Neuronal stem cell (in vitro differentiated cells): ENCODE measurements around the gene PSORS1C2.

Experiments
- DNase-seq: peaks from one replicate; pipeline ENCODE4 v3.0.0-alpha.2; 2013; ENCODE audit warnings: low spot score
- H2AFZ ChIP-seq: one replicate; pipeline ENCODE4 v1.6.1; 2013; ENCODE audit warnings: mild to moderate bottlenecking, low read length, inconsistent platforms
- H2AK5ac ChIP-seq: 2 replicates; pipeline ENCODE4 v1.6.1; 2013; ENCODE audit warnings: low read depth, mild to moderate bottlenecking, inconsistent platforms, low read length, moderate library complexity, mixed read lengths
- H2BK120ac ChIP-seq: 2 replicates; pipeline ENCODE4 v1.6.1; 2013; ENCODE audit warnings: low read depth, mild to moderate bottlenecking, inconsistent platforms, low read length, moderate library complexity, mixed read lengths
- H2BK12ac ChIP-seq: one replicate; pipeline ENCODE4 v1.6.1; 2013; ENCODE audit warnings: low read length, inconsistent platforms
- H2BK15ac ChIP-seq: 2 replicates; pipeline ENCODE4 v1.6.1; 2013; ENCODE audit warnings: mild to moderate bottlenecking, low read length, inconsistent platforms, mixed read lengths
- H2BK5ac ChIP-seq: one replicate; pipeline ENCODE4 v1.6.1; 2013; ENCODE audit warnings: inconsistent platforms, mild to moderate bottlenecking, low read length, moderate library complexity
- H3K14ac ChIP-seq: one replicate; pipeline ENCODE4 v1.6.1; 2013; ENCODE audit warnings: low read length, inconsistent platforms
- H3K18ac ChIP-seq: 2 replicates; pipeline ENCODE4 v1.6.1; 2013; ENCODE audit warnings: low read length, inconsistent platforms
- H3K23ac ChIP-seq: 2 replicates; pipeline ENCODE4 v1.6.1; 2013; ENCODE audit warnings: low read depth, mild to moderate bottlenecking, mixed read lengths, low read length, inconsistent platforms; ENCODE audit not compliant: poor library complexity
- H3K27ac ChIP-seq: replicated peaks from 3 replicates; pipeline ENCODE4 v1.5.1; 2013; ENCODE audit warnings: low read length, inconsistent platforms
- H3K27me3 ChIP-seq, 3 experiments: 2 replicates each; pipeline ENCODE4 v1.6.1; 2013; ENCODE audit warnings: low read length in 3 of 3, mild to moderate bottlenecking in 2 of 3, inconsistent platforms in 1 of 3, low read depth in 1 of 3, mixed read lengths in 1 of 3, moderate library complexity in 1 of 3; ENCODE audit not compliant: control insufficient read depth in 3 of 3, insufficient read depth in 3 of 3
- H3K36me3 ChIP-seq, 2 donors: replicated peaks in 1 of 2; 2 replicates each; pipeline ENCODE4 v1.6.1; 2013; ENCODE audit warnings: low read length in 2 of 2; ENCODE audit not compliant: control insufficient read depth in 2 of 2, insufficient read depth in 2 of 2
- H3K4ac ChIP-seq: 2 replicates; pipeline ENCODE4 v1.6.1; 2013; ENCODE audit warnings: inconsistent platforms, mild to moderate bottlenecking, low read length, moderate library complexity
- H3K4me1 ChIP-seq, 2 donors: 1 replicate in 1 of 2; 2 replicates in 1 of 2; pipeline ENCODE4 v1.6.1; 2013; ENCODE audit warnings: low read length in 2 of 2, low read depth in 1 of 2; ENCODE audit not compliant: control insufficient read depth in 2 of 2, insufficient read depth in 1 of 2
- H3K4me2 ChIP-seq: one replicate; pipeline ENCODE4 v1.6.1; 2013; ENCODE audit warnings: mild to moderate bottlenecking, low read length, inconsistent platforms; ENCODE audit not compliant: insufficient read depth, poor library complexity, severe bottlenecking
- H3K4me3 ChIP-seq, 2 donors: 2 replicates each; pipeline ENCODE4 v1.5.1; 2013; ENCODE audit warnings: low read length in 2 of 2, mild to moderate bottlenecking in 2 of 2, inconsistent platforms in 1 of 2, moderate library complexity in 1 of 2
- H3K79me1 ChIP-seq: one replicate; pipeline ENCODE4 v1.6.1; 2013; ENCODE audit warnings: low read depth, mild to moderate bottlenecking, inconsistent platforms, low read length, moderate library complexity
- H3K9ac ChIP-seq: one replicate; pipeline ENCODE4 v1.6.1; 2013; ENCODE audit warnings: mild to moderate bottlenecking, low read depth, low read length, inconsistent platforms; ENCODE audit not compliant: poor library complexity
- H3K9me3 ChIP-seq, 2 donors: replicated peaks in 1 of 2; 2 replicates each; pipeline versions ENCODE3 to v1.6.1; 2013; ENCODE audit warnings: low read length in 2 of 2, mild to moderate bottlenecking in 2 of 2, inconsistent platforms in 1 of 2, low read depth in 1 of 2, mixed read lengths in 1 of 2, moderate library complexity in 1 of 2; ENCODE audit not compliant: control insufficient read depth in 2 of 2, insufficient read depth in 1 of 2
- H4K8ac ChIP-seq: one replicate; pipeline ENCODE4 v1.6.1; 2013; ENCODE audit warnings: low read depth, mild to moderate bottlenecking, inconsistent platforms, low read length, moderate library complexity
- H4K91ac ChIP-seq: one replicate; pipeline ENCODE4 v1.6.1; 2013; ENCODE audit warnings: low read length, low read depth, mild to moderate bottlenecking, inconsistent platforms; ENCODE audit not compliant: poor library complexity
- WGBS, 2 donors: extraction: QIAGEN DNeasy Blood & Tissue Kit; methylation state at CpG; one replicate each; pipeline ENCODE4 v1.1.7; 2013; ENCODE audit warnings: missing lambda C conversion rate in 2 of 2, mixed read lengths in 1 of 2; ENCODE audit not compliant: insufficient read length in 2 of 2, insufficient replicate concordance in 1 of 2; ENCODE audit errors: extremely low coverage in 2 of 2; 5-methylcytosine and 5-hydroxymethylcytosine counted together

PSORS1C2 gene

DNA sequence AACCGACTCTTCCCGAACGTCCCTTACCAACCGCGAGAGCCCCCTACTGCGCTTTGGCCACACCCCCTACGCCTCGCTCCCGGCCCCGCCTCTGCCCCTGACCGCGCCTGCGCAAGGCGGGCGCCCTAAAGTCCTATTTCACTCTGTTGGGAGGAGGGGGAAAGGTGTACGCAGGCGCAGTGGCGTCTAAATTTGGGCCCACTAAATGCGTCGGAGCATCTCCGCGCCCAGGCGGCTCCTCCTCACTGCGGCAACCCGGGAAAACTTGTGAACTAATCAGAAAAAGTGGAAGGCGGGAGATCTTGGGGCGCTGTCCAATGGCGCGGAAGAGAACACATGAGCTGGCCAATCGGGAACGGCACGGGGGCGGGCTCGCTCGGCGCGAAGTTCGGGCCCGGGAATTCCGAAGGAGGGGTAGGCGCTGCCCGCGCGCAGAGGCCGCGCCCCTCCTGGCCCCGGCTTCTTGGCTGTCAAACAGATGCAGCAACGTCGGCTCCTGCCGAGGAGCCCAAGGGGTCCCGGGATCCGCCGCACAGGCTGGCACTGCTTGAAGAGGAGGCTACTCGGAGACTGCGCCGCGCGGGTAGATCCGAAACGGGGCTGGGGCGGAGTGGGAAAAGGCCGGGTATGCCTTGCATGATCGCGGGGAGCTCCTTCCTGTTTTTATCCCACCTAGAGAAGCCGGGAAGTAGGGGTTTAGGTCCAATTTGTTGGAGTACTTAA lies 19.4 kb upstream of the PSORS1C2 start, which contains the start of gene TCF19:
Gene TCF19 (plus strand): TSS at position 450 of the 723 bp plus-strand sequence. CDS start 881 bp downstream, outside the sequence.
- Histone ChIP-seq H3K79me1 (no peaks in the 10 kb centered on the region), H3K4me2 (peak within 1 kb of the TSS; percentile 91), H2BK120ac (no peak within 1 kb of the TSS), H3K23ac (peak within 1 kb of the TSS; percentile 74), H3K9me3 (no peaks in the 10 kb centered on the region), H4K91ac (no peak within 1 kb of the TSS), H3K4me1 (peaks cover 10 to 14% of the 10 kb centered on the region in 2 donors), H3K4me3 (peak within 1 kb of the TSS; percentile 79 to 93), H2BK15ac (no peak within 1 kb of the TSS), H3K36me3 (peaks cover 14 to 55% of the 10 kb centered on the region in 2 donors), H3K27me3 (no peaks in the 10 kb centered on the region), H2AK5ac (no peak within 1 kb of the TSS), H3K4ac (no peak within 1 kb of the TSS), H3K9ac (peak within 1 kb of the TSS; percentile 89), H2BK5ac (no peak within 1 kb of the TSS), H3K14ac (peak within 1 kb of the TSS; percentile 78), H2AFZ (peak within 1 kb of the TSS; percentile 95), H2BK12ac (no peak within 1 kb of the TSS), H4K8ac (no peak within 1 kb of the TSS), H3K18ac (peak within 1 kb of the TSS; percentile 93), H3K27ac (peak within 1 kb of the TSS; percentile 88)
- no CpG with 5 or more reads among the region's 65 CpGs for WGBS, 2 donors
- peak; percentile 99 for DNase-seq

DNA sequence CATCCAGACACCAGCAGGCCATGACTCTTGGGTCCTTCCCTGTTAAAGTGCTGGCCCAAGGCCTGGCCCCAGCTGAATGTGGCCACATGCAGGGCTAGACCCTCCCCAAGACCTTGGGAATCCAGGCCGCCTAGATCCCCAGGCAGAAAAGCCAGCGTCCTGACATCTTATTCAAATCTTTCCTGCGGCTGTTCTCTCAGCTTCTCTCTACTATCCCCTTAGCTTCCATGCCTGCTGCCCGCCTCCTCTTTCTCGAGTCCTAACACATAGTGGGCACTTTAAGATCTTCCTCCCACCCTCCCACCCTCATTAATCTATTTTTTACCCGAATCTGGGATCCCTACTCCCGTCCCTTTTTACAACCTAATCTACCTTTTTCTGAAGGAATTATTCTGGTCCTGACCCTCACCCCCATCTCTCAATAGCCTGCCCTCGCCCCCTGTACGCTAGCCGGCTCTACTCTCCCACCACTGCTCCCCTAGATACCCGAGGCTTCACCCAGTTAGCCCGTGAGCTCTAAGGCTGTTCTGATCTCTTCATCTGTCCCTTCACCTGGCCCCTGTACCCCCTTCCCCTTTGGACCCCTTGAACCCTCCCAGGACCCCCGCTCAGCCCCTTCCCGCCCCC lies 18.8 kb upstream of the PSORS1C2 start, which contains the start of gene CCHCR1:
Gene CCHCR1 (minus strand): TSS at position 290 of the 627 bp plus-strand sequence. CDS start 202 bp downstream, at position 88.
- no peaks in the 10 kb centered on the region for H3K9me3 ChIP-seq
- H2AK5ac ChIP-seq, result no peak within 1 kb of the TSS
- WGBS, 2 donors, result no CpG with 5 or more reads among the region's 14 CpGs
- H3K4ac ChIP-seq, result no peak within 1 kb of the TSS
- H2BK15ac ChIP-seq, result no peak within 1 kb of the TSS
- peak within 1 kb of the TSS; percentile 89 for H3K9ac ChIP-seq
- H3K18ac ChIP-seq, result peak within 1 kb of the TSS; percentile 93
- H2BK12ac ChIP-seq, result no peak within 1 kb of the TSS
- H3K4me1 ChIP-seq, result peaks cover 10 to 14% of the 10 kb centered on the region in 2 donors
- H2AFZ ChIP-seq, result peak within 1 kb of the TSS; percentile 95
- H4K8ac ChIP-seq, result no peak within 1 kb of the TSS
- H2BK120ac ChIP-seq, result no peak within 1 kb of the TSS
- peak within 1 kb of the TSS; percentile 88 for H3K27ac ChIP-seq
- peak within 1 kb of the TSS; percentile 74 for H3K23ac ChIP-seq
- no peaks in the 10 kb centered on the region for H3K27me3 ChIP-seq
- no peak for DNase-seq
- H2BK5ac ChIP-seq, result no peak within 1 kb of the TSS
- peak within 1 kb of the TSS; percentile 78 for H3K14ac ChIP-seq
- H4K91ac ChIP-seq, result no peak within 1 kb of the TSS
- H3K4me3 ChIP-seq, result peak within 1 kb of the TSS; percentile 79 to 93
- H3K4me2 ChIP-seq, result peak within 1 kb of the TSS; percentile 91
- H3K36me3 ChIP-seq, result peaks cover 14 to 48% of the 10 kb centered on the region in 2 donors
- peaks cover 2% of the 10 kb centered on the region for H3K79me1 ChIP-seq

DNA sequence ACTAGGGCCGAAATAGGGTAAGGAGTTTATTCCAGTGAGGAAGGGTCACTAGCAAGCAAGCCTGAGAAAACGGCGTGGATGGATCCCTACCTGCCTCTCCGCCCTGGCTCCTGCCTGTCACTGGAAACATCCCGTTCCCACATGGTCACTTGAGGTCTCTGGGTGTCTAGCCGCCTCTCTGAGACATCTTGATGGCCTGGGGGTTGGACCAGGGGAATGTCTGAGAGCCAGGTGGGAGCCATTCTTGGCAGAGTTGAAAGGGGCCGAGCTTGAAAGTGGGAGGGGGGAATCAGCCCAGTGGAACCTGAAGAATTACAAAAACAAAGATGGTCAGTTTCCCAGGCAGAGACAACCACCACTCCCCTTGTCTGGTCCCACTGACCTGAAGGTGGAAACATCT lies 17.8 kb upstream of the PSORS1C2 start:
- no peak overlapping the region for H3K4me2 ChIP-seq
- no peak overlapping the region for H2BK12ac ChIP-seq
- no peaks in the 10 kb centered on the region for H3K27me3 ChIP-seq
- no peak overlapping the region for H3K27ac ChIP-seq
- no peak overlapping the region for H3K4me3 ChIP-seq
- no peak overlapping the region for H4K8ac ChIP-seq
- no peak overlapping the region for H2BK5ac ChIP-seq
- H2AK5ac ChIP-seq, result no peak overlapping the region
- no CpG with 5 or more reads among the region's 7 CpGs for WGBS, 2 donors
- H3K79me1 ChIP-seq, result peaks cover 2% of the 10 kb centered on the region
- H3K4ac ChIP-seq, result no peak overlapping the region
- H3K18ac ChIP-seq, result no peak overlapping the region
- no peak overlapping the region for H2BK15ac ChIP-seq
- H3K23ac ChIP-seq, result no peak overlapping the region
- no peak overlapping the region for H4K91ac ChIP-seq
- no peak for DNase-seq
- H3K9ac ChIP-seq, result no peak overlapping the region
- no peak overlapping the region for H2BK120ac ChIP-seq
- H2AFZ ChIP-seq, result no peak overlapping the region
- no peak overlapping the region for H3K14ac ChIP-seq
- H3K36me3 ChIP-seq, result peaks cover 14 to 38% of the 10 kb centered on the region in 2 donors
- no peaks in the 10 kb centered on the region for H3K9me3 ChIP-seq
- peaks cover 10 to 14% of the 10 kb centered on the region in 2 donors for H3K4me1 ChIP-seq

DNA sequence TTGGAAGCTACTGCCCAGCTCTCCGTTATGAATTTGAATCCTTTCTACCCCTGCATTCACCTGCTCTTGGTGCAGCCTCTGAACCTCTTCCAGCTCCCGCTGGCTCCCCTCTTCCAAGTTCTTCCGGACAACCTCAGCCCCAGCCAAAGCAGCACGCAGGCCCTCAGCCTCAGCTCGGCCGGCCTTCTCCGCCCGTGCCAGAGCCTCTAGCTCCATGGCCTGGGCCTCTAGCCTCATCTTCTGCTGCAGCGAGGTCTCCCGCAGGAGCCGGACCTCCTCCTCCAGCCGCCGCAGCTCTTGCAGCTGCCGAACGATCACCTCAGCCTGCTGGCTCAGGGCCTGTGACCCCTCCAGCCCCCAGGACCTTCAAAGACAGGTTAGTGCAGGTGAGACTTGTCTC lies 15.6 kb upstream of the PSORS1C2 start:
- Histone ChIP-seq H3K4me1 (peaks cover 8 to 11% of the 10 kb centered on the region in 2 donors), H2BK12ac (no peak overlapping the region), H3K14ac (no peak overlapping the region), H3K18ac (no peak overlapping the region), H3K4ac (no peak overlapping the region), H3K4me3 (no peak overlapping the region), H3K9ac (no peak overlapping the region), H3K9me3 (no peaks in the 10 kb centered on the region), H2BK5ac (no peak overlapping the region), H3K4me2 (no peak overlapping the region), H2AK5ac (no peak overlapping the region), H2AFZ (no peak overlapping the region), H3K79me1 (peaks cover 2% of the 10 kb centered on the region), H3K27ac (no peak overlapping the region), H3K36me3 (peaks cover 29 to 47% of the 10 kb centered on the region in 2 donors), H2BK15ac (no peak overlapping the region), H2BK120ac (no peak overlapping the region), H3K27me3 (no peaks in the 10 kb centered on the region), H3K23ac (no peak overlapping the region), H4K91ac (no peak overlapping the region), H4K8ac (no peak overlapping the region)
- no peak for DNase-seq
- no CpG with 5 or more reads among the region's 15 CpGs for WGBS, 2 donors
